ENCODE measurements around the gene KANK3.

The KANK3 gene

GRCh38 chr19:8332976-8333766, 9.9 kb downstream of the KANK3 start:
- H3K4me3 ChIP-seq (ENCODE audit: low read depth, low read length) = no peak overlapping the region
- H3K27ac ChIP-seq = no peak overlapping the region
- peaks cover 8% of the 10 kb centered on the region for H3K27me3 ChIP-seq (replicated peaks)
- H3K36me3 ChIP-seq (replicated peaks) = no peaks in the 10 kb centered on the region
- in situ Hi-C loops (cut with HindIII; ENCODE audit: low pct_ligation_motif_present, low sequenced_read_pairs) = no loop called here
- TF ChIP-seq, protein P1, sequence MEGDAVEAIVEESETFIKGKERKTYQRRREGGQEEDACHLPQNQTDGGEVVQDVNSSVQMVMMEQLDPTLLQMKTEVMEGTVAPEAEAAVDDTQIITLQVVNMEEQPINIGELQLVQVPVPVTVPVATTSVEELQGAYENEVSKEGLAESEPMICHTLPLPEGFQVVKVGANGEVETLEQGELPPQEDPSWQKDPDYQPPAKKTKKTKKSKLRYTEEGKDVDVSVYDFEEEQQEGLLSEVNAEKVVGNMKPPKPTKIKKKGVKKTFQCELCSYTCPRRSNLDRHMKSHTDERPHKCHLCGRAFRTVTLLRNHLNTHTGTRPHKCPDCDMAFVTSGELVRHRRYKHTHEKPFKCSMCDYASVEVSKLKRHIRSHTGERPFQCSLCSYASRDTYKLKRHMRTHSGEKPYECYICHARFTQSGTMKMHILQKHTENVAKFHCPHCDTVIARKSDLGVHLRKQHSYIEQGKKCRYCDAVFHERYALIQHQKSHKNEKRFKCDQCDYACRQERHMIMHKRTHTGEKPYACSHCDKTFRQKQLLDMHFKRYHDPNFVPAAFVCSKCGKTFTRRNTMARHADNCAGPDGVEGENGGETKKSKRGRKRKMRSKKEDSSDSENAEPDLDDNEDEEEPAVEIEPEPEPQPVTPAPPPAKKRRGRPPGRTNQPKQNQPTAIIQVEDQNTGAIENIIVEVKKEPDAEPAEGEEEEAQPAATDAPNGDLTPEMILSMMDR (IDR thresholded peaks at IDR 0.05; ENCODE audit: low read depth, low read length, missing control alignments) = no peak
- DNase-seq = no peak

- TF ChIP-seq, protein P1 (IDR thresholded peaks at IDR 0.05; ENCODE audit: low read depth, low read length, missing control alignments) = no peak
- Histone ChIP-seq H3K36me3 (replicated peaks) (no peaks in the 10 kb centered on the region), H3K27me3 (replicated peaks) (peaks cover 8% of the 10 kb centered on the region), H3K27ac (no peak overlapping the region), H3K4me3 (ENCODE audit: low read depth, low read length) (no peak overlapping the region)
- no peak for DNase-seq
- in situ Hi-C loops (cut with HindIII; ENCODE audit: low pct_ligation_motif_present, low sequenced_read_pairs) = no loop called here
These were observed 11.7 kb downstream of the KANK3 start for GRCh38 chr19:8331263-8331845.

DNA sequence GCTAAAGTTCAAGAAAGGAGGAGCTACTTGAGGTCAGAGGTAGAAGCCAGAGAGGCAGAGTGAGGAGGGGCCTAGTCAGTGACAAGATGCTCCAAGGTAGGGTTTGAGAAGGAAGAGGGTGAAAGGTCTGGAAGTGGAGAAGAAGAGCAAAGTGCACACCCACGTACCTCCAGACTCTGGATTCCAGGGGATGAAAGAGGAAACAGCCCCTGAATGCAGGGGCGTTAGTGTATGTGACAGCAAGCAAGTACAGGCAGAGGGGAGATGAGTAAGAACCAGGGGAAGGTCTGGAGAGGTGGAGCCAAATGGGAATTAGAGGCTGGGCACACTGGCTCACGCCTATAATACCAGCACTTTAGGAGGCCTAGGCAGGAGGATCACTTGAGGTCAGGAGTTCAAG, 13.1 kb downstream of the KANK3 start:
- DNase-seq = no peak
- no peak overlapping the region for H3K4me3 ChIP-seq (ENCODE audit: low read depth, low read length)
- no peaks in the 10 kb centered on the region for H3K36me3 ChIP-seq (replicated peaks)
- in situ Hi-C loops (cut with HindIII; ENCODE audit: low pct_ligation_motif_present, low sequenced_read_pairs) = no loop called here
- H3K27ac ChIP-seq = no peak overlapping the region
- H3K27me3 ChIP-seq (replicated peaks) = peaks cover 8% of the 10 kb centered on the region
- TF ChIP-seq, protein P1 (IDR thresholded peaks at IDR 0.05; ENCODE audit: low read depth, low read length, missing control alignments) = no peak

- Histone ChIP-seq H3K27me3 (replicated peaks) (no peaks in the 10 kb centered on the region), H3K4me3 (ENCODE audit: low read depth, low read length) (no peak overlapping the region), H3K36me3 (replicated peaks) (peaks cover 19% of the 10 kb centered on the region), H3K27ac (no peak overlapping the region)
- in situ Hi-C loops (cut with HindIII; ENCODE audit: low pct_ligation_motif_present, low sequenced_read_pairs) = no loop called here
- TF ChIP-seq, protein P1 (IDR thresholded peaks at IDR 0.05; ENCODE audit: low read depth, low read length, missing control alignments) = no peak
- no peak for DNase-seq
These were observed 17.6 kb downstream of the KANK3 start for GRCh38 chr19:8325454-8325853.

- peaks cover 19% of the 10 kb centered on the region for H3K36me3 ChIP-seq (replicated peaks)
- DNase-seq = no peak
- TF ChIP-seq, protein P1 (IDR thresholded peaks at IDR 0.05; ENCODE audit: low read depth, low read length, missing control alignments) = no peak
- H3K27ac ChIP-seq = no peak overlapping the region
- in situ Hi-C loops (cut with HindIII; ENCODE audit: low pct_ligation_motif_present, low sequenced_read_pairs) = no loop called here
- no peaks in the 10 kb centered on the region for H3K27me3 ChIP-seq (replicated peaks)
- H3K4me3 ChIP-seq (ENCODE audit: low read depth, low read length) = no peak overlapping the region
These were observed 18.6 kb downstream of the KANK3 start for GRCh38 chr19:8324186-8325050.
